Retinal pigment epithelial cell (primary cell): ENCODE data around the gene SPOCK2.

ENCODE experiments used
- DNase-seq: peaks from one replicate; pipeline ENCODE4 v3.0.0-alpha.2; 2010; ENCODE audit warnings: low read depth
- H3K4me3 ChIP-seq: 2 replicates; pipeline ENCODE4 v1.5.1; 2011; ENCODE audit warnings: mild to moderate bottlenecking, low read length, control low read depth, moderate library complexity
- TF ChIP-seq, protein P1 (sequence below): conservative IDR thresholded peaks from 2 replicates; pipeline ENCODE4 v1.5.1; 2011; ENCODE audit warnings: low read depth, low read length, control low read depth, inconsistent platforms

Gene SPOCK2

GRCh38 chr10:72048450-72049124, 39.8 kb downstream of the SPOCK2 start:
- TF ChIP-seq, protein P1, sequence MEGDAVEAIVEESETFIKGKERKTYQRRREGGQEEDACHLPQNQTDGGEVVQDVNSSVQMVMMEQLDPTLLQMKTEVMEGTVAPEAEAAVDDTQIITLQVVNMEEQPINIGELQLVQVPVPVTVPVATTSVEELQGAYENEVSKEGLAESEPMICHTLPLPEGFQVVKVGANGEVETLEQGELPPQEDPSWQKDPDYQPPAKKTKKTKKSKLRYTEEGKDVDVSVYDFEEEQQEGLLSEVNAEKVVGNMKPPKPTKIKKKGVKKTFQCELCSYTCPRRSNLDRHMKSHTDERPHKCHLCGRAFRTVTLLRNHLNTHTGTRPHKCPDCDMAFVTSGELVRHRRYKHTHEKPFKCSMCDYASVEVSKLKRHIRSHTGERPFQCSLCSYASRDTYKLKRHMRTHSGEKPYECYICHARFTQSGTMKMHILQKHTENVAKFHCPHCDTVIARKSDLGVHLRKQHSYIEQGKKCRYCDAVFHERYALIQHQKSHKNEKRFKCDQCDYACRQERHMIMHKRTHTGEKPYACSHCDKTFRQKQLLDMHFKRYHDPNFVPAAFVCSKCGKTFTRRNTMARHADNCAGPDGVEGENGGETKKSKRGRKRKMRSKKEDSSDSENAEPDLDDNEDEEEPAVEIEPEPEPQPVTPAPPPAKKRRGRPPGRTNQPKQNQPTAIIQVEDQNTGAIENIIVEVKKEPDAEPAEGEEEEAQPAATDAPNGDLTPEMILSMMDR = peak; percentile 100
- DNase-seq = peak; percentile 62
- H3K4me3 ChIP-seq = no peak overlapping the region

GRCh38 chr10:72045586-72045985, 42.8 kb downstream of the SPOCK2 start:
- no peak for DNase-seq
- H3K4me3 ChIP-seq = no peak overlapping the region
- TF ChIP-seq, protein P1 = no peak

- no peak overlapping the region for H3K4me3 ChIP-seq
- DNase-seq = peak; percentile 25
- TF ChIP-seq, protein P1 = peak; percentile 72
Observed at GRCh38 chr10:72044417-72045041, 43.8 kb downstream of the SPOCK2 start.

- DNase-seq = peak; percentile 45
- TF ChIP-seq, protein P1 = no peak
- no peak overlapping the region for H3K4me3 ChIP-seq
Observed at GRCh38 chr10:72043016-72043834, 45.1 kb downstream of the SPOCK2 start.

DNA sequence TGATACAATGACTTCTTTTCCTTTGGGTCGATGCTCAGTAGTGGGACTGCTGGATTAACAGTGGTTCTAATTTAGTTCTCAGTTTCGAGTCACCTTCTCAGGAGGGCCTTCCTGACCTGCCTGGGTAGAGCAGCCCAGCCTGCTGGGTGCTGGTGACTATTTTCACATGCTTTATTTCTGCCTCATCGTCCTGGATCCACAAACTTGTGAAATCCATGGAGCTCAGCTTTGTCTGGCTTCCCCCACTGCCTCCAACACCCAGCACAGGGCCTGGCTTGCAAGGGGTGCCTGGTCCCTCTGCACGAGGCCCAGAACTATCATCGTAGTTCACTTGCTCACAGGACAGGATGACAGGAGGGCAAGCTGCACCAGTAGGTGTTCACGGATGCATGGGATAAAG, 46.9 kb downstream of the SPOCK2 start:
- TF ChIP-seq, protein P1 = no peak
- H3K4me3 ChIP-seq = no peak overlapping the region
- DNase-seq = no peak

DNA sequence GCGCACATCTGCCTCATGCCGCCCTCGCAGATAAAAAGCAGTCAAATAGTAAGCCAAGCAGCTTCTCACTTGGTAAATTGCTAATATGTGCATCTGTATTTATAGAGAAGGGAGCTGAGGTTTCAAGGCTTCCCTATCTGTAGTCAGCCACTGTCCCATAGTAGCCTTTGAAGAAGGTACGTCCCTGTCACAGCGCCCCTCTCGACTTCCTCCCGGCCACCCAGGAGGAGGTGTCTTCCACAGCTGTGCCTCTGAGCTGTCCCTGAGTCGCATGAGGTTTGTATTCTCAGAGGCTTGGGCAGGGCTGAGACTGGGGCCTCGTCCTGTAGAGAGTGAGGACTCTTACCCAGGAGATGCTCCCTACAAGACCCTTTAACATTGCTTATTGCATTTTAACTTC, 49.0 kb downstream of the SPOCK2 start:
- H3K4me3 ChIP-seq = no peak overlapping the region
- TF ChIP-seq, protein P1 = no peak
- DNase-seq = no peak
